GM12891 (cell line): ENCODE data around the gene ZNF516.

Experiments used
- DNase-seq: peaks from one replicate; pipeline ENCODE4 v3.0.0; 2011; ENCODE audit warnings: low spot score; ENCODE audit not compliant: insufficient read length
- FAIRE-seq: peaks from 2 replicates; lab custom pipeline; 2011; peaks lifted over from hg19 to GRCh38; lab: Jason Lieb, UNC
- PAX5 ChIP-seq: IDR thresholded peaks from 2 replicates; pipeline ENCODE4 v1.6.1; 2011; ENCODE audit warnings: low read length, moderate library complexity, mild to moderate bottlenecking; ENCODE audit not compliant: insufficient read depth, severe bottlenecking
- POLR2A ChIP-seq: IDR thresholded peaks from 2 replicates; pipeline ENCODE4 v1.6.1; 2011; ENCODE audit warnings: low read depth, low read length, control low read depth
- POLR2AphosphoS5 ChIP-seq: IDR thresholded peaks from 2 replicates; pipeline ENCODE4 v1.6.1; 2011; ENCODE audit warnings: low read depth, low read length, control low read depth
- POU2F2 ChIP-seq: IDR thresholded peaks from 2 replicates; pipeline ENCODE4 v1.6.1; 2011; ENCODE audit warnings: low read depth, mild to moderate bottlenecking, control low read depth, low read length, moderate library complexity
- SPI1 ChIP-seq: IDR thresholded peaks from 2 replicates; pipeline ENCODE4 v1.6.1; 2011; ENCODE audit warnings: low read depth, low read length, control low read depth
- TAF1 ChIP-seq: IDR thresholded peaks from 2 replicates; pipeline ENCODE4 v1.6.1; 2011; ENCODE audit warnings: low read depth, low read length, control low read depth

The ZNF516 gene

DNA sequence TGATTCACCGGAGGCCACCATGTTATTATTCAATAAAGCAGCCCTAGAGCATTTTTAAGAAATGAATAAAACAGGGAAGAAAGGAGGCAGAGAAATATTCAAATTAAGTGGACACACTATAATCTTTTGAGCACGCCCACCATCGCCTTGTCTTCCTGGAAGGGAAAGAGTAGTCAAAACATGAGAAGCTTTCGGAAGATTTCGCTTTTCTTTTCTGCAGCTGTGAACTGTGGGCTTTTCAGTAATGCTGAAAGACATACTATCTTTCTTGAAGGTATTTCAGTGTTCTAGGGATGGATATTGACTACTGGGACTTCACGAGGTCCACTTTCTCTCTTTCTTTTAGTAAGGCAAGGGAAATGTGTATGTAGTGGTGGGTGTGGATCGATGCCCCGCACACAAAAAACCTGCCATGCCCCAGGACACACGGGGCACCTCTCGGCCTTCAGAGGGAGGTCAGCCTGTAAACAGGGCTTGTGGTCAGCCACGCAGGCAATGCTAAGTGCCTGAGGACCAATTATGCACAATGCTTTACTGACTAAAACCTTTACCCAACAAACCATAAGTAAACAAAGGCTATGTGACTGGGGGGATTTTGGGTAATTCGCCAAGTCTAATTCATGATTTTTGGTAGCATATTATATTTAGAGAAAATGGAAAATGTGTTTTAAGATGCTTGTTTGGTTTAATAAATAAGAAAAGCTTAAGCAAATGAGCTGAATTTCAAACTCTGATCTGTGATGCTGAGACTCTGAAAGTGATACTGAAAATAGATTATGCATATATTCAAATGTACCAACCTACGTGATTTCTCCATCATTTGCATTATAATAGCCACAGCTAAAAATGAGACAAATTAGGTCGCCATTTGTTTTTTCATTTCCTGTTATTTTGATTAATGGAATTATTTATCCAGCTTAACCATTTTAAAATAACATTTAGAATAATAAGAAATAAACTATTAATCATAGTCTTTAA, 130.5 kb downstream of the ZNF516 start:
- no peak for TF ChIP-seq SPI1
- DNase-seq = no peak
- FAIRE-seq = peak; percentile 48

DNA sequence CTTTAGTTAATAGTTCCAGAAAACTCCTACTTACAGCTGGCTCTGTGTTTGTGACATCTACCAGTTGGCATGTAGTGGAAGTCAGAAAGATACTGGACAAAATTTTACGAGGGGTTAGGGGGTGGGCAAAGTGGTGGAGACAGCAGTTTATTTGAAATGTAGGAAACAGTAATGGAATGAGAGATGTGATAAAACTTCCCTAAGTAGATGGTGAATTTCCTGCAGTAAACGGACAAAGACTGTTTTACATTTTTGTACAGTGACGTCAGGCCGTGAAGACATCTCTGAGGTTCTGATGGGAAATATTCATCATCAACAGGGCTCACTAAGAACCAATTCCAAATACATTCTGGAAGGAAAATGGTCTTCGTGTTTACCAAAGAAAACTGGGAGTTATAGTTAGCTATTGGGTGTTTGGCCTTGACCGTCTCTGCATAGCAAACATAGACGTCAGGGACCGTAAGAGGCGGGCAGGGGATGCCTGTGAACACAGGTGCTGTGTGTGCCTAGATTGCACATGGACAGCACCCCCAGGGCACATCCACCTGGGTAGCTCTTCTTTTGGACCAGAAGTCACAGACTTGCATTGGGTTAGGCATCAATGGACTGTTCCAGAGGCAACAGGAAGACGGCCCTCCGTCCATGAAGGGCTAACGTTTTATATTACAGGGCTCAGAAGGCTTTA, 131.5 kb downstream of the ZNF516 start:
- FAIRE-seq = no peak
- DNase-seq = no peak
- no peak for TF ChIP-seq POLR2A
- no peak for TF ChIP-seq SPI1
- TF ChIP-seq PAX5 = no peak
- TF ChIP-seq POU2F2 = no peak
- TF ChIP-seq POLR2AphosphoS5 = no peak
- TF ChIP-seq TAF1 = no peak

DNA sequence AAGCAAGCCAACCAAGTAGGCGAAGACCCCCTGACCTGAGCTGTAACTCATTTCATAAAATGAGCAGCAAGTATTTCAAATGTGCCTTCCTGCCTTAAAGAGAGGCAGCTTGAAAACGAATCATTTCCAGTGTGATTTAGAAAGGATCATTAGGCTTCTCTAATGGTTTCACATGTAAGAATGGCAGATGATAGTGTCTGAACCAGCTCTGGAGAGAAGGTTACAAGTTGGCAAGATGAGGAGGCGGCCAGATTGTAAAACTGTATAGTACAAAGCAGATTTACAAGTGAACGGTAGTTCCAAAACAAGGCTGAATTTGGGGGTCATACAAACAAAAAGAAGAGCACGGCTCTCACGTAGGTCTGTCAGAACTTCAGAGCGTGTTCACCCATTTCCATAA, 132.4 kb downstream of the ZNF516 start:
- DNase-seq (no peak), FAIRE-seq (peak; percentile 40)
- TF ChIP-seq PAX5 (no peak), POLR2AphosphoS5 (no peak), POLR2A (no peak), TAF1 (no peak), SPI1 (no peak), POU2F2 (no peak)

DNA sequence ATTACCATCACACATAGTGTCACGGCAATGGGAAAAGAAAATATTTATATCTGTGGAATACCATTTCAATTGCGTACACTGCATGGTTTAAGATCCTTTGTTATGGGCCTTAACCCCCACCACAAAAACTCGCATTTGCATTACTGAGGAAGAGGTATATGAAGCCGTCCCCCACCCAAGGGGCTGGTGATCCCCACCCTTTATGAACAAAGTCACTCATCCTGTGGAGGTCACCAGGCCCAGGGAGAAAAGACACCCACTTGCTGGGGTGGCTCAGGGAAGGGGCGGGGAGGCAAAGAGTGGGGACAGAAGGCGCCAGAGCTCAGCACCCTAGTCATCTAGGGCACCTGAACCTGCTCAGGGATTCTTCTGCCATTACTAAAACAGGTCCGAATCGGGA, 133.8 kb downstream of the ZNF516 start:
- TF ChIP-seq TAF1 (no peak), PAX5 (no peak), POLR2A (no peak)
- FAIRE-seq (no peak), DNase-seq (no peak)

DNA sequence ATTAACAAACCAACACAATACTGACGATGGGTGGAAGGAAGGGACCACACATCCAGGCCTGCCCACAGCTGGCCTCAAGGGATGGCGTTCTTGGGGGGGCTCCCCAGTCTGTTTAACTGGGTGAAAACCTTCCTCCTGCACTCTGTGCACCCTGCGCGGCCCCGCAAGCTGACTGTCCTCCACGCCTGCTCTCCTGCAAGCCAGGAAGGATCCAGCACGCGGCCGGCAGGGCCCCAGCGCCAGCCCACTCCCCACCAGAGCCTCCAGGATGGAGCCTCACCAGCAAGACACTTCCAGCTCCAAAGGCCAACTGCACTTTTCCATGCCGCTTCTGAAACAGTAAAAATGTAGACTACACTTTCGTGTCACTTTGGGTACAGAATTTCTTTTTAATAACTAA, 135.1 kb downstream of the ZNF516 start:
- FAIRE-seq = no peak
- no peak for DNase-seq
- TF ChIP-seq PAX5 (no peak), SPI1 (no peak), TAF1 (no peak), POU2F2 (no peak), POLR2A (no peak), POLR2AphosphoS5 (no peak)

DNA sequence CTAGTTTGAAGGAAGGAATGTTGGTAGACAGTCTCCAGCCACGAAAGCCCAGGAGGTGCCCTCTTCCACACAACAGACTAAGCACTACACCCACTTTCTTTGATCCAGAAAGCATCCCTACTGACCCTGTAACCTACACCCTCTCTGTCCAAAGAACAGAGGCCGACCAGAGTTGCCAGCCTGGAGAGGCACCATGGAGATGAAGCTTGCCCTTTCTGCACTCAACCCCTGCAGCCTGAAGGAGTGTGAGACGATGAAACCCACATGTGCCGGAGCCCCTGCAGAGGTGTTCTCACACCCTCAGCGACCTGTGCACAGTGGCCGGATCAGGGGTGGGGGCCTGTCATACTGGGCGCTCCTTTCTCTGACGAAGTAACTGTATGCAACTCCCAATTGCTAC, 136.3 kb downstream of the ZNF516 start:
- no peak for FAIRE-seq
- DNase-seq = no peak
- TF ChIP-seq POLR2AphosphoS5 (no peak), POLR2A (no peak), POU2F2 (no peak), TAF1 (no peak), SPI1 (no peak), PAX5 (no peak)

DNA sequence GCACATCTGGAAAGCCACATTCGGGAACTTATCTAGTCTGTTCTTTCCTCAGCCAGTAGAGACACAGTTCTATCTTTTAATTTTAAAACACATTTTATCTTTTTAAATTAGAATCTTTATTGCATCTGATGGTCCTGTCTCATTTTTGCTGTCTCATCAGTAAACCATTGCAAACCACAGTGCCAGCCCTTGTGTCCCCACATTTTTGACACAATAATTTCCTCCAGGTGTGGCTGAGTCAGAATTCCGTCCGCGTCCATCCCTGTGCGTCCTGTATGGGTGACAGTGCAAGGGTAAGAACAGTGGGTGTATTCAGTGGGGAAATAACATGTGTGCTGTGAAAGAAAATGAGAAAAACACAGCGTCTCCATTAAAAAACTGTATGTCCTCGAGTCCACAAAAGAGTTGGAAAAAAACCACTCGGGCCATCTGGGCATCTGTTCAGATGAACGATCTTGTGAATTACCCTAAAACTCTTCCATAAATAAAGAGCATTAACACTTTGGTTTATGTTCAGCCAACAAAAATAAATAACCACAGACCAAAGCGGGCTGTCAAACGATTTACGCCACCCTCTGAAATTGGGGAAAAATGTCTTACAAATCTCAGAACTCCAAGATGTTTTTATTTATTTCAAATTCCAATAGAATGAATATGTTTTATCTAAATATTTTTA, 137.3 kb downstream of the ZNF516 start:
- DNase-seq = no peak
- TF ChIP-seq TAF1 (no peak), POLR2AphosphoS5 (no peak), SPI1 (no peak), POU2F2 (no peak), PAX5 (no peak), POLR2A (no peak)
- FAIRE-seq = no peak

DNA sequence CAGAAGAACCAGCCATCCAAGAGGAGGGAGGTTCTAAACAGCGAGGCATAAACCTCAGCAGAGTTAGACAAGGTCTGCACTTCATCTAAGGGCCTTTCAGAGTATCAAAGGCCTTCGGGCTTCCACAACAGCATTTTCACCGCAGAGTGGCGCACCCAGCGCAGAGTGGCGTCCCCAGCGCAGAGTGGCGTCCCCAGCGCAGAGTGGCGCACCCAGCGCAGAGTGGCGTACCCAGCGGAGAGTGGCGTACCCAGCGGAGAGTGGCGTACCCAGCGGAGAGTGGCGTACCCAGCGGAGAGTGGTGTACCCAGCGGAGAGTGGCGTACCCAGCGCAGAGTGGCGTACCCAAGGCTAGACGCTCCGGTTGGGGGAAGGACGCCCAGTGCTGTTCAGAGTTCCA, 137.9 kb downstream of the ZNF516 start:
- TF ChIP-seq TAF1 = no peak
- FAIRE-seq = no peak
- no peak for DNase-seq

DNA sequence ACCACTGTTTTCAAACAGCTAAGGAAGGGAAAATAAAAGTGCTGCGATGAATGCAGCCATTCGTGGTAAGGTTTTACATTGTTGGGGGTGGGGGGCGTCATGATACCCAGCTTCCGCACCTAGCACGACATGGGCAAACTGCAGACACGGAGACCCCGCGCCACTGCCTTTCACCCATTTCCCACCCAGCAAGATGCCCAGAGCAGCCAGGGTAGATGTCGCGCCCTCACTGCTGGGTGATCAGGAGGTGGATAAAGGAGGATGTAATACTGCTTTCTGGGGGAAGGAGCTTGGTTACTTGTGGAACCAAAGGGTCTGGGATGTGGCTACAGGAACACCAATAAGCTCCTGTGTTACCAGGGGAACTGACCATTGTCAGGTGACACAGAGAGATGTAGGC, 138.4 kb downstream of the ZNF516 start:
- FAIRE-seq (no peak), DNase-seq (no peak)
- no peak for TF ChIP-seq POU2F2
- no peak for TF ChIP-seq POLR2AphosphoS5
- no peak for TF ChIP-seq TAF1
- TF ChIP-seq PAX5 = no peak
- TF ChIP-seq SPI1 = no peak

DNA sequence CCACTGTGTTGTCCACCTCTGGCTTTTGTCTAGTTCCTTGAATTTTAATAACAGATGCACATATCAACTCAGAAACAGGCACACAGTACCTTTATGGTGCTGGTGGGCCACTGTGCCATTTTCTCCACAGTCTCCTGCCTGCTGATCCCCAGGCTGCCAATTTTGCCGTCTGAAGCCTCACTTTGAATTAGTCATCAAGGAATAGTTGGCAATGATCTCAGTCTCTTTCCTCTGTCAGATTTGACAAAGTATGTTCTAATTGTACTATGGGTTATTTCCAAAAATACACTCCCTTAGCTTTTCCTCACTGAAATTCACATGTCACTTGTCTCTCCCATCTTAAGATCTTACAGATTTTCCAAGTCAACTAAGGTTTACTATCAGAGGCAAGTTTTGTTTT, 140.7 kb downstream of the ZNF516 start:
- TF ChIP-seq POU2F2 = no peak
- TF ChIP-seq SPI1 = no peak
- TF ChIP-seq TAF1 = no peak
- no peak for TF ChIP-seq POLR2A
- TF ChIP-seq POLR2AphosphoS5 = no peak
- no peak for TF ChIP-seq PAX5
- FAIRE-seq (no peak), DNase-seq (no peak)
